ENCODE results near the gene COL16A1. TPM values are rescaled to one million over a fixed set of nuclear protein-coding genes. Genes with fewer than 3 reads are reported as not detected.

Gene COL16A1
- total RNA-seq, 1 experiment from 2014 or later, result 6.2 TPM

DNA sequence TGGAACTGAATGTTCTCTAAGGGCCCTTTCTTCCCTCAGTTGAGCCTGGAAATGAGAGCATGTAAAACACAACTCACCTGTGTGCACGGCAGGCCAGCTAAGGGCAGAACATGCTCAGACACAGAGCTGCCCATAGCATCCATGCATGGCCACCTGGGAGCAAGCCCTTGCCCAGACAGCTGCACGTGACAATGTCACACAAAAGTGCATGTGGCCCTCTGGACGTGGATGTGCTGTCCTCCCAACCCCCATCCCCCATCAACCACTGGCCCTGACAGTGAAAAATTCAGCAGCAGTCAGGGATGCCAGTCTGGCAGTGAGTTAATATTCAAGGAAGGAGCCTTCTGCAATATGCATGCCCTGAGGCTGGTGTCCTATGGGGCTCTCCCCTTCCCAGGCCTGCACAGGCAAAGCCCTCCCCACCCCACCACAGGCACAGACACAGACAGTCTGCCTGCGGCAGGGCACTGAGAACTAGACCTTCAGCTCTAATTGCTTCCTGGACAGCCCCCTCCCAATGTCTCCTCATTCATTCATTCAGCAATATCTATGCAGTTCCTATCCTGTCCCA lies 14.6 kb upstream of the COL16A1 start:
- H3K27ac ChIP-seq (ENCODE audit: insufficient read length, low read depth, low read length), result no peak overlapping the region
- H3K23me2 ChIP-seq (ENCODE audit: insufficient read length, low read depth, low read length, poor library complexity, severe bottlenecking), result peaks cover 8% of the 10 kb centered on the region
- H3K4me3 Mint-ChIP-seq, result no peak overlapping the region
- no peak overlapping the region for H3K56ac ChIP-seq (ENCODE audit: insufficient read length, low read depth, low read length)
- H3K14ac ChIP-seq (ENCODE audit: insufficient read depth, low read length), result no peak overlapping the region
- no peak overlapping the region for H3K4ac ChIP-seq (ENCODE audit: low read depth, low read length)
- H2BK120ac ChIP-seq (ENCODE audit: low read depth, low read length, poor library complexity, severe bottlenecking), result no peak overlapping the region
- H3K79me2 ChIP-seq (ENCODE audit: insufficient read depth, low read length), result no peaks in the 10 kb centered on the region
- no peak overlapping the region for H3K4me2 ChIP-seq (ENCODE audit: insufficient read depth, insufficient read length, low read length)
- no peaks in the 10 kb centered on the region; the same call in 1 of the 2 replicates for H3K4me1 ChIP-seq (ENCODE audit: insufficient read depth, low read length)
- no peaks in the 10 kb centered on the region for H3K27me3 ChIP-seq (ENCODE audit: insufficient read depth, low read length)
- no peak overlapping the region for H4K91ac ChIP-seq (ENCODE audit: insufficient read length, low read depth, low read length)
- H3K36me3 Mint-ChIP-seq (ENCODE audit: insufficient read depth in 1 of 3, low read depth in 3 of 3), result no peaks in the 10 kb centered on the region
- H3K9me3 Mint-ChIP-seq, result no peaks in the 10 kb centered on the region; a peak in 1 of 5 replicates
- H2AK5ac ChIP-seq (ENCODE audit: insufficient read length, low read length), result no peak overlapping the region
- H3K23ac ChIP-seq (ENCODE audit: insufficient read length, low read depth, low read length), result no peak overlapping the region
- H2BK15ac ChIP-seq (ENCODE audit: low read depth, low read length), result no peak overlapping the region
- TF ChIP-seq, protein P1, sequence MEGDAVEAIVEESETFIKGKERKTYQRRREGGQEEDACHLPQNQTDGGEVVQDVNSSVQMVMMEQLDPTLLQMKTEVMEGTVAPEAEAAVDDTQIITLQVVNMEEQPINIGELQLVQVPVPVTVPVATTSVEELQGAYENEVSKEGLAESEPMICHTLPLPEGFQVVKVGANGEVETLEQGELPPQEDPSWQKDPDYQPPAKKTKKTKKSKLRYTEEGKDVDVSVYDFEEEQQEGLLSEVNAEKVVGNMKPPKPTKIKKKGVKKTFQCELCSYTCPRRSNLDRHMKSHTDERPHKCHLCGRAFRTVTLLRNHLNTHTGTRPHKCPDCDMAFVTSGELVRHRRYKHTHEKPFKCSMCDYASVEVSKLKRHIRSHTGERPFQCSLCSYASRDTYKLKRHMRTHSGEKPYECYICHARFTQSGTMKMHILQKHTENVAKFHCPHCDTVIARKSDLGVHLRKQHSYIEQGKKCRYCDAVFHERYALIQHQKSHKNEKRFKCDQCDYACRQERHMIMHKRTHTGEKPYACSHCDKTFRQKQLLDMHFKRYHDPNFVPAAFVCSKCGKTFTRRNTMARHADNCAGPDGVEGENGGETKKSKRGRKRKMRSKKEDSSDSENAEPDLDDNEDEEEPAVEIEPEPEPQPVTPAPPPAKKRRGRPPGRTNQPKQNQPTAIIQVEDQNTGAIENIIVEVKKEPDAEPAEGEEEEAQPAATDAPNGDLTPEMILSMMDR (conservative IDR thresholded peaks at IDR 0.05), result no peak
- H4K8ac ChIP-seq (replicated peaks; ENCODE audit: insufficient read length, low read depth, low read length), result no peak overlapping the region
- DNase-seq, result no peak
- no peaks in the 10 kb centered on the region for H3K79me1 ChIP-seq (ENCODE audit: insufficient read depth, low read depth, low read length, poor library complexity, severe bottlenecking)
- no peak overlapping the region for H3T11ph ChIP-seq (ENCODE audit: low read length)
- no peaks in the 10 kb centered on the region for H4K20me1 ChIP-seq (ENCODE audit: control insufficient read depth, insufficient read depth, insufficient read length)
- no peaks in the 10 kb centered on the region for H3K9me3 ChIP-seq (ENCODE audit: control insufficient read depth, low read depth, low read length)
- no peak overlapping the region for H2AFZ ChIP-seq (ENCODE audit: low read length)
- peaks cover 25% of the 10 kb centered on the region for H3K27me3 Mint-ChIP-seq (ENCODE audit: low read depth)
- H3K18ac ChIP-seq (ENCODE audit: insufficient read length, low read depth, low read length), result no peak overlapping the region
- no peak overlapping the region for H4K5ac ChIP-seq (ENCODE audit: insufficient read length, low read depth, low read length)
- H3K4me1 Mint-ChIP-seq, result peaks cover 15 to 18% of the 10 kb centered on the region in 2 experiments
- no peak overlapping the region for H2BK5ac ChIP-seq (ENCODE audit: insufficient read length, low read length)
- H2BK20ac ChIP-seq (ENCODE audit: low read depth, low read length, poor library complexity, severe bottlenecking), result no peak overlapping the region
- no peak overlapping the region for H3K9ac ChIP-seq (ENCODE audit: extremely low read depth, insufficient read length, low read length)
- no peak overlapping the region for H3K27ac Mint-ChIP-seq
- no CpG with 5 or more reads among the region's 4 CpGs for WGBS (ENCODE audit: extremely low coverage, insufficient read length, low lambda C conversion rate)
- H2BK12ac ChIP-seq (ENCODE audit: insufficient read length, low read depth, low read length), result no peak overlapping the region

Measured in H9 (cell line).